ENCODE results near the gene SELPLG.
A peak's percentile ranks its signal among the peaks of the same experiment; 100 is the strongest.

SELPLG gene

GRCh38 chr12:108612788-108613282 is 20.9 kb downstream of the SELPLG start:
- TF ChIP-seq EZH2phosphoT487 (IDR thresholded peaks at IDR 0.05; ENCODE audit: low read length) (no peak), CTCF (IDR thresholded peaks at IDR 0.05; ENCODE audit: low read length) (no peak), EZH2 (optimal IDR thresholded peaks at IDR 0.05; ENCODE audit: low read depth, low read length) (no peak)
- H3K36me3 ChIP-seq (replicated peaks; ENCODE audit: insufficient read depth, low read length): no peaks in the 10 kb centered on the region
- H3K9ac ChIP-seq (ENCODE audit: low read length): no peak overlapping the region
- H3K79me2 ChIP-seq (ENCODE audit: low read length): 0 out of 2 replicates have a peak, but pooled peaks cover 5% of the 10 kb centered on the region
- H3K4me3 ChIP-seq (ENCODE audit: low read length): no peak overlapping the region
- no peaks in the 10 kb centered on the region for H3K27me3 ChIP-seq (replicated peaks; ENCODE audit: insufficient read depth, low read length)
- H2AFZ ChIP-seq (ENCODE audit: low read length): no peak overlapping the region
- no peaks in the 10 kb centered on the region for H4K20me1 ChIP-seq (ENCODE audit: insufficient read depth, low read length)
- H3K9me2 ChIP-seq (replicated peaks; ENCODE audit: insufficient read depth, low read length): no peaks in the 10 kb centered on the region
- H3K4me1 ChIP-seq (ENCODE audit: low read length): peaks cover 23% of the 10 kb centered on the region
- no peaks in the 10 kb centered on the region for H3K9me3 ChIP-seq (replicated peaks; ENCODE audit: insufficient read depth, low read length)
- DNase-seq: no peak
- no peak overlapping the region for H3K27ac ChIP-seq (ENCODE audit: low read length)
- H3K4me2 ChIP-seq (ENCODE audit: low read depth, low read length): no peak overlapping the region
- H3F3A ChIP-seq (ENCODE audit: insufficient read depth, low read length): peaks cover 27% of the 10 kb centered on the region

GRCh38 chr12:108611884-108612415 is 21.7 kb downstream of the SELPLG start:
- Histone ChIP-seq H4K20me1 (ENCODE audit: insufficient read depth, low read length) (no peaks in the 10 kb centered on the region), H3K4me3 (ENCODE audit: low read length) (no peak overlapping the region), H3K27me3 (replicated peaks; ENCODE audit: insufficient read depth, low read length) (no peaks in the 10 kb centered on the region), H3K9ac (ENCODE audit: low read length) (no peak overlapping the region), H3K27ac (ENCODE audit: low read length) (no peak overlapping the region), H3K4me2 (ENCODE audit: low read depth, low read length) (no peak overlapping the region), H3K36me3 (replicated peaks; ENCODE audit: insufficient read depth, low read length) (no peaks in the 10 kb centered on the region), H3K4me1 (ENCODE audit: low read length) (peaks cover 14% of the 10 kb centered on the region), H3K9me2 (replicated peaks; ENCODE audit: insufficient read depth, low read length) (no peaks in the 10 kb centered on the region), H3F3A (ENCODE audit: insufficient read depth, low read length) (peaks cover 19% of the 10 kb centered on the region), H3K9me3 (replicated peaks; ENCODE audit: insufficient read depth, low read length) (no peaks in the 10 kb centered on the region), H2AFZ (ENCODE audit: low read length) (no peak overlapping the region), H3K79me2 (ENCODE audit: low read length) (0 out of 2 replicates have a peak, but pooled peaks cover 5% of the 10 kb centered on the region)
- no peak for TF ChIP-seq EZH2phosphoT487 (IDR thresholded peaks at IDR 0.05; ENCODE audit: low read length)
- TF ChIP-seq CTCF (IDR thresholded peaks at IDR 0.05; ENCODE audit: low read length): peak; percentile 42
- TF ChIP-seq EZH2 (optimal IDR thresholded peaks at IDR 0.05; ENCODE audit: low read depth, low read length): no peak
- DNase-seq: no peak

GRCh38 chr12:108610856-108611605 is 22.7 kb downstream of the SELPLG start:
- Histone ChIP-seq H4K20me1 (ENCODE audit: insufficient read depth, low read length) (no peaks in the 10 kb centered on the region), H2AFZ (ENCODE audit: low read length) (no peak overlapping the region), H3K4me1 (ENCODE audit: low read length) (peaks cover 5% of the 10 kb centered on the region), H3K4me2 (ENCODE audit: low read depth, low read length) (no peak overlapping the region), H3K9ac (ENCODE audit: low read length) (no peak overlapping the region), H3K4me3 (ENCODE audit: low read length) (no peak overlapping the region), H3K79me2 (ENCODE audit: low read length) (0 out of 2 replicates have a peak, but pooled peaks cover 5% of the 10 kb centered on the region), H3K27me3 (replicated peaks; ENCODE audit: insufficient read depth, low read length) (no peaks in the 10 kb centered on the region), H3F3A (ENCODE audit: insufficient read depth, low read length) (peaks cover 9% of the 10 kb centered on the region; the same call in 1 of the 2 replicates), H3K36me3 (replicated peaks; ENCODE audit: insufficient read depth, low read length) (no peaks in the 10 kb centered on the region), H3K27ac (ENCODE audit: low read length) (no peak overlapping the region), H3K9me3 (replicated peaks; ENCODE audit: insufficient read depth, low read length) (no peaks in the 10 kb centered on the region), H3K9me2 (replicated peaks; ENCODE audit: insufficient read depth, low read length) (no peaks in the 10 kb centered on the region)
- DNase-seq: no peak
- TF ChIP-seq EZH2phosphoT487 (IDR thresholded peaks at IDR 0.05; ENCODE audit: low read length): no peak
- no peak for TF ChIP-seq CTCF (IDR thresholded peaks at IDR 0.05; ENCODE audit: low read length)
- no peak for TF ChIP-seq EZH2 (optimal IDR thresholded peaks at IDR 0.05; ENCODE audit: low read depth, low read length)
